Gastrocnemius medialis (tissue), 4 donors: ENCODE results near the gene CPA5.

Experiments
- POLR2A ChIP-seq, 2 donors: fragments of 450-650 bp; IDR thresholded peaks; one replicate each; pipeline ENCODE4 v1.6.1; 2017; ENCODE audit warnings: antibody characterized with exemption in 2 of 2, mild to moderate bottlenecking in 2 of 2, moderate library complexity in 2 of 2
- TF ChIP-seq, protein P1 (sequence below), 5 experiments: fragments of 450-650 bp in 3 of 5; fragments of 200-600 bp in 2 of 5; sonication (generic) in 2 of 5; IDR thresholded peaks in 4 of 5; conservative IDR thresholded peaks in 1 of 5; 1 replicate in 4 of 5; 2 replicates in 1 of 5; pipeline ENCODE4 v1.5.1; 2016 to 2019; ENCODE audit warnings: antibody characterized with exemption in 5 of 5, mild to moderate bottlenecking in 3 of 5, moderate library complexity in 3 of 5

- TF ChIP-seq, protein P1, sequence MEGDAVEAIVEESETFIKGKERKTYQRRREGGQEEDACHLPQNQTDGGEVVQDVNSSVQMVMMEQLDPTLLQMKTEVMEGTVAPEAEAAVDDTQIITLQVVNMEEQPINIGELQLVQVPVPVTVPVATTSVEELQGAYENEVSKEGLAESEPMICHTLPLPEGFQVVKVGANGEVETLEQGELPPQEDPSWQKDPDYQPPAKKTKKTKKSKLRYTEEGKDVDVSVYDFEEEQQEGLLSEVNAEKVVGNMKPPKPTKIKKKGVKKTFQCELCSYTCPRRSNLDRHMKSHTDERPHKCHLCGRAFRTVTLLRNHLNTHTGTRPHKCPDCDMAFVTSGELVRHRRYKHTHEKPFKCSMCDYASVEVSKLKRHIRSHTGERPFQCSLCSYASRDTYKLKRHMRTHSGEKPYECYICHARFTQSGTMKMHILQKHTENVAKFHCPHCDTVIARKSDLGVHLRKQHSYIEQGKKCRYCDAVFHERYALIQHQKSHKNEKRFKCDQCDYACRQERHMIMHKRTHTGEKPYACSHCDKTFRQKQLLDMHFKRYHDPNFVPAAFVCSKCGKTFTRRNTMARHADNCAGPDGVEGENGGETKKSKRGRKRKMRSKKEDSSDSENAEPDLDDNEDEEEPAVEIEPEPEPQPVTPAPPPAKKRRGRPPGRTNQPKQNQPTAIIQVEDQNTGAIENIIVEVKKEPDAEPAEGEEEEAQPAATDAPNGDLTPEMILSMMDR (IDR thresholded peaks at IDR 0.05 in 4 of 5, conservative IDR thresholded peaks at IDR 0.05 in 1 of 5): no peak
- no peak for TF ChIP-seq POLR2A (IDR thresholded peaks at IDR 0.05)
These were observed 8.6 kb downstream of the CPA5 start for GRCh38 chr7:130353196-130353595.
